ENCODE measurements around the gene IQGAP1. TPM values are rescaled to one million over a fixed set of nuclear protein-coding genes. Genes with fewer than 3 reads are reported as not detected.

The IQGAP1 gene
- total and polyA plus RNA-seq, 9 of the 15 experiments (the other 6 are each of a cell fraction or from before 2014, with no cell fraction given) = 37.6 to 143 (median 77.7) TPM

DNA sequence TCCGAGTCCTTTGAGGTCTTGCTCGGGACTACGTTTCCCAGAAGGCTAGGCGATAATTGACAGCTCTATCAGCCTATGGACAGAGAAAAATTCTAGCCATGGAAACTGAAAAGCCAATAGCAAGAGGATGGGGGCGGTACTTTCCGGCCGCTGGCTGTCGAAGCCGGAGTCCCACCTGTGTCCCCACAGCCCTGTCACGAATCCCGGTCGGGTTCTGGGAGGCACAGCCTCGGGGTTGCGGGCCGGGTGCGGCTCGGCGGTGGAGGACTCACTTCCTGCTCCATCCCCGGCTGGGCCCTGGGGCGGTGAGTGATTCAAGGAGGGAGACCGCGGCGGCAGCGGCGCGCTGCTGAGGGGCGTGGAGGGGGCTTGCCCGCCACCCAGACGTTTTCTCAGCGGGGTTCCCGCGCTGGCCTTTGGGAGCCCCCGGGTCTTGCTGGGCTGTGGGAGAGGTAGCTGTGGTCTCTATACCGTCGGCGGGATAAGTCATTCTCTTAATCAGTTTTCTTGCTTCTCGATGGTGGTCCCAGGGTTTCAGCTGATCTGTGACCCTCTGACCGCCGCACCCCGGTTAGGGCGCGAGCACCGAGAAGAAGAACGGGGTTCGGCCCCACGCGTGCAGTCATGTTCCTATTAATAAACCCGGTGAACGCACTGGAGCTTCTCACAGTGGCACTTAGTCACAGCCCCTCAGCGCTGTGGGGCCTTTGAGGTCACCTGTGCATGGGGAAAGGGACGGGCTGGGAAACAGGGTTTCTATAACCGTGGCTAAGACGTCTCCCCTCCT lies 35.7 kb upstream of the IQGAP1 start, which contains the start of gene ZNF774 (continued):
- TF ChIP-seq CXXC5 (CRISPR knock-in tag; IDR thresholded peaks at IDR 0.05) = peak; percentile 70
- no peak for TF ChIP-seq FIP1L1 (IDR thresholded peaks at IDR 0.05; ENCODE audit: low read depth, low read length, poor library complexity, severe bottlenecking)
- TF ChIP-seq, protein P1, sequence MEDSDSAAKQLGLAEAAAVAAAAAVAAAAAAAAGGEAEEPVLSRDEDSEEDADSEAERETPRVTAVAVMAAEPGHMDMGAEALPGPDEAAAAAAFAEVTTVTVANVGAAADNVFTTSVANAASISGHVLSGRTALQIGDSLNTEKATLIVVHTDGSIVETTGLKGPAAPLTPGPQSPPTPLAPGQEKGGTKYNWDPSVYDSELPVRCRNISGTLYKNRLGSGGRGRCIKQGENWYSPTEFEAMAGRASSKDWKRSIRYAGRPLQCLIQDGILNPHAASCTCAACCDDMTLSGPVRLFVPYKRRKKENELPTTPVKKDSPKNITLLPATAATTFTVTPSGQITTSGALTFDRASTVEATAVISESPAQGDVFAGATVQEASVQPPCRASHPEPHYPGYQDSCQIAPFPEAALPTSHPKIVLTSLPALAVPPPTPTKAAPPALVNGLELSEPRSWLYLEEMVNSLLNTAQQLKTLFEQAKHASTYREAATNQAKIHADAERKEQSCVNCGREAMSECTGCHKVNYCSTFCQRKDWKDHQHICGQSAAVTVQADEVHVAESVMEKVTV (CRISPR knock-in tag; IDR thresholded peaks at IDR 0.05) = 0 out of 2 replicates have a peak, but pooled peaks have one; percentile 4
- peak; percentile 61 for TF ChIP-seq RBBP5 (IDR thresholded peaks at IDR 0.05; ENCODE audit: borderline replicate concordance, insufficient read depth, low read length, poor library complexity, severe bottlenecking)
- TF ChIP-seq, protein P2, sequence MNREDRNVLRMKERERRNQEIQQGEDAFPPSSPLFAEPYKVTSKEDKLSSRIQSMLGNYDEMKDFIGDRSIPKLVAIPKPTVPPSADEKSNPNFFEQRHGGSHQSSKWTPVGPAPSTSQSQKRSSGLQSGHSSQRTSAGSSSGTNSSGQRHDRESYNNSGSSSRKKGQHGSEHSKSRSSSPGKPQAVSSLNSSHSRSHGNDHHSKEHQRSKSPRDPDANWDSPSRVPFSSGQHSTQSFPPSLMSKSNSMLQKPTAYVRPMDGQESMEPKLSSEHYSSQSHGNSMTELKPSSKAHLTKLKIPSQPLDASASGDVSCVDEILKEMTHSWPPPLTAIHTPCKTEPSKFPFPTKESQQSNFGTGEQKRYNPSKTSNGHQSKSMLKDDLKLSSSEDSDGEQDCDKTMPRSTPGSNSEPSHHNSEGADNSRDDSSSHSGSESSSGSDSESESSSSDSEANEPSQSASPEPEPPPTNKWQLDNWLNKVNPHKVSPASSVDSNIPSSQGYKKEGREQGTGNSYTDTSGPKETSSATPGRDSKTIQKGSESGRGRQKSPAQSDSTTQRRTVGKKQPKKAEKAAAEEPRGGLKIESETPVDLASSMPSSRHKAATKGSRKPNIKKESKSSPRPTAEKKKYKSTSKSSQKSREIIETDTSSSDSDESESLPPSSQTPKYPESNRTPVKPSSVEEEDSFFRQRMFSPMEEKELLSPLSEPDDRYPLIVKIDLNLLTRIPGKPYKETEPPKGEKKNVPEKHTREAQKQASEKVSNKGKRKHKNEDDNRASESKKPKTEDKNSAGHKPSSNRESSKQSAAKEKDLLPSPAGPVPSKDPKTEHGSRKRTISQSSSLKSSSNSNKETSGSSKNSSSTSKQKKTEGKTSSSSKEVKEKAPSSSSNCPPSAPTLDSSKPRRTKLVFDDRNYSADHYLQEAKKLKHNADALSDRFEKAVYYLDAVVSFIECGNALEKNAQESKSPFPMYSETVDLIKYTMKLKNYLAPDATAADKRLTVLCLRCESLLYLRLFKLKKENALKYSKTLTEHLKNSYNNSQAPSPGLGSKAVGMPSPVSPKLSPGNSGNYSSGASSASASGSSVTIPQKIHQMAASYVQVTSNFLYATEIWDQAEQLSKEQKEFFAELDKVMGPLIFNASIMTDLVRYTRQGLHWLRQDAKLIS (CRISPR knock-in tag; IDR thresholded peaks at IDR 0.05) = 0 out of 2 replicates have a peak, but pooled peaks have one; percentile 24
- TF ChIP-seq, protein P3, sequence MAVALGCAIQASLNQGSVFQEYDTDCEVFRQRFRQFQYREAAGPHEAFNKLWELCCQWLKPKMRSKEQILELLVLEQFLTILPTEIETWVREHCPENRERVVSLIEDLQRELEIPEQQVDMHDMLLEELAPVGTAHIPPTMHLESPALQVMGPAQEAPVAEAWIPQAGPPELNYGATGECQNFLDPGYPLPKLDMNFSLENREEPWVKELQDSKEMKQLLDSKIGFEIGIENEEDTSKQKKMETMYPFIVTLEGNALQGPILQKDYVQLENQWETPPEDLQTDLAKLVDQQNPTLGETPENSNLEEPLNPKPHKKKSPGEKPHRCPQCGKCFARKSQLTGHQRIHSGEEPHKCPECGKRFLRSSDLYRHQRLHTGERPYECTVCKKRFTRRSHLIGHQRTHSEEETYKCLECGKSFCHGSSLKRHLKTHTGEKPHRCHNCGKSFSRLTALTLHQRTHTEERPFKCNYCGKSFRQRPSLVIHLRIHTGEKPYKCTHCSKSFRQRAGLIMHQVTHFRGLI (CRISPR knock-in tag; IDR thresholded peaks at IDR 0.05) = no peak
- no peak for TF ChIP-seq SNRNP70 (optimal IDR thresholded peaks at IDR 0.05; ENCODE audit: low read depth, low read length)
- TF ChIP-seq ZNF764 (CRISPR knock-in tag; IDR thresholded peaks at IDR 0.05; ENCODE audit: low read depth) = no peak
- 0 out of 2 replicates have a peak, but pooled peaks have one; percentile 14 for TF ChIP-seq ARID1B (IDR thresholded peaks at IDR 0.05)
- peak; percentile 89 for TF ChIP-seq GABPB1 (CRISPR knock-in tag; IDR thresholded peaks at IDR 0.05)
- peak in 1 of 2 experiments; percentile 77; a peak in 2 of 4 replicates for TF ChIP-seq SIN3A (IDR thresholded peaks at IDR 0.05; ENCODE audit: borderline replicate concordance in 2 of 2, control insufficient read depth in 1 of 2, low read depth in 2 of 2, low read length in 2 of 2)
- TF ChIP-seq KDM5B (IDR thresholded peaks at IDR 0.05; ENCODE audit: insufficient replicate concordance, low read depth, low read length) = peak; percentile 80
- TF ChIP-seq YY1 (IDR thresholded peaks at IDR 0.05; ENCODE audit: borderline replicate concordance in 1 of 3, control insufficient read depth in 1 of 3, extremely low read depth in 1 of 3, insufficient read depth in 3 of 3, insufficient read length in 1 of 3, insufficient replicate concordance in 2 of 3, low read depth in 1 of 3, low read length in 2 of 3) = peak in 1 of 3 experiments; percentile 30
- peak; percentile 80 to 89 for TF ChIP-seq SIX5 (IDR thresholded peaks at IDR 0.05; ENCODE audit: borderline replicate concordance in 1 of 2, insufficient read depth in 1 of 2, low read depth in 1 of 2, low read length in 2 of 2)
- TF ChIP-seq CHD2 (IDR thresholded peaks at IDR 0.05; ENCODE audit: low read depth, low read length) = peak; percentile 83
